Neural cell (in vitro differentiated cells): Measurements from ENCODE around the gene TSPAN8. TPM values are rescaled to one million over a fixed set of nuclear protein-coding genes. Genes with fewer than 3 reads are reported as not detected.

Source experiments
- H2AFZ ChIP-seq: fragments of 200-600, 300-800 bp; sonication (generic), shearing (Covaris generic); 2 replicates; pipeline ENCODE4 v1.6.0; 2014; ENCODE audit warnings: low read depth, mild to moderate bottlenecking, antibody characterized with exemption, low read length, moderate library complexity
- H3F3A ChIP-seq: fragments of 200-600 bp; shearing (Covaris generic); 2 replicates; pipeline ENCODE4 v1.6.1; 2016; ENCODE audit warnings: mild to moderate bottlenecking, moderate library complexity, mixed read lengths, antibody characterized with exemption, low read length; ENCODE audit not compliant: insufficient read depth, poor library complexity, severe bottlenecking
- H3K27ac ChIP-seq: fragments of 200-600, 300-800 bp; sonication (generic), shearing (Covaris generic); 2 replicates; pipeline ENCODE4 v1.5.1; 2014; ENCODE audit warnings: mild to moderate bottlenecking, low read length, moderate library complexity
- H3K27me3 ChIP-seq: fragments of 300-800, 200-600 bp; sonication (generic), shearing (Covaris generic); 2 replicates; pipeline ENCODE4 v1.6.0; 2014; ENCODE audit warnings: mild to moderate bottlenecking, low read depth, low read length, moderate library complexity; ENCODE audit not compliant: insufficient read depth
- H3K36me3 ChIP-seq: fragments of 300-800, 200-600 bp; sonication (generic), shearing (Covaris generic); 2 replicates; pipeline ENCODE4 v1.5.1; 2014; ENCODE audit warnings: mild to moderate bottlenecking, antibody characterized with exemption, low read length, moderate library complexity; ENCODE audit not compliant: insufficient read depth
- H3K4me2 ChIP-seq: fragments of 300-800, 200-600 bp; sonication (generic), shearing (Covaris generic); 2 replicates; pipeline ENCODE4 v1.6.0; 2014; ENCODE audit warnings: mild to moderate bottlenecking, low read length
- H3K4me3 ChIP-seq: fragments of 300-800, 200-600 bp; sonication (generic), shearing (Covaris generic); 2 replicates; pipeline ENCODE4 v1.5.1; 2014; ENCODE audit warnings: mild to moderate bottlenecking, low read length, moderate library complexity
- H3K79me2 ChIP-seq: fragments of 200-600 bp; shearing (Covaris generic); replicated peaks from 2 replicates; pipeline ENCODE4 v1.6.0; 2014; ENCODE audit warnings: mild to moderate bottlenecking, low read length, moderate library complexity; ENCODE audit not compliant: insufficient read depth
- H3K9ac ChIP-seq: fragments of 300-800, 200-600 bp; sonication (generic), shearing (Covaris generic); 2 replicates; pipeline ENCODE4 v1.6.1; 2016; ENCODE audit warnings: mild to moderate bottlenecking, low read length, mixed read lengths
- H3K9me2 ChIP-seq: fragments of 200-600 bp; shearing (Covaris generic); 2 replicates; pipeline ENCODE4 v1.6.1; 2016; ENCODE audit warnings: mild to moderate bottlenecking, low read length, mixed read lengths; ENCODE audit not compliant: insufficient read depth
- H3K9me3 ChIP-seq: fragments of 200-600, 300-800 bp; sonication (generic), shearing (Covaris generic); 2 replicates; pipeline ENCODE4 v1.6.1; 2016; ENCODE audit warnings: mild to moderate bottlenecking, mixed run types, low read length, moderate library complexity, mixed read lengths
- H4K20me1 ChIP-seq: fragments of 200-600 bp; shearing (Covaris generic); 2 replicates; pipeline ENCODE4 v1.6.1; 2016; ENCODE audit warnings: mild to moderate bottlenecking, mixed run types; ENCODE audit not compliant: insufficient read depth
- CTCF ChIP-seq: fragments of 450-650 bp; IDR thresholded peaks from 2 replicates; pipeline ENCODE4 v1.5.1; 2014; ENCODE audit warnings: antibody characterized with exemption, mild to moderate bottlenecking, moderate library complexity; ENCODE audit not compliant: poor library complexity, severe bottlenecking
- EP300 ChIP-seq: fragments of 450-650 bp; conservative IDR thresholded peaks from 2 replicates; pipeline ENCODE4 v1.6.1; 2014; ENCODE audit warnings: antibody characterized with exemption, mild to moderate bottlenecking, moderate library complexity; ENCODE audit not compliant: poor library complexity, severe bottlenecking
- EZH2 ChIP-seq: fragments of 200-600, 300-800 bp; shearing (Covaris generic), sonication (generic); IDR thresholded peaks from 2 replicates; pipeline ENCODE4 v1.6.1; 2014; ENCODE audit warnings: antibody characterized with exemption, low read length, borderline replicate concordance, mild to moderate bottlenecking; ENCODE audit not compliant: insufficient read depth, poor library complexity, severe bottlenecking
- MXI1 ChIP-seq: fragments of 450-650 bp; conservative IDR thresholded peaks from 2 replicates; pipeline ENCODE4 v1.6.1; 2014; ENCODE audit warnings: antibody characterized with exemption, mild to moderate bottlenecking; ENCODE audit not compliant: poor library complexity, severe bottlenecking
- POLR2AphosphoS5 ChIP-seq: IDR thresholded peaks from 2 replicates; pipeline ENCODE4 v1.6.1; 2012
- RAD21 ChIP-seq: fragments of 450-650 bp; conservative IDR thresholded peaks from 2 replicates; pipeline ENCODE4 v1.6.1; 2014; ENCODE audit warnings: antibody characterized with exemption, mild to moderate bottlenecking, moderate library complexity
- SMC3 ChIP-seq: fragments of 450-650 bp; conservative IDR thresholded peaks from 2 replicates; pipeline ENCODE4 v1.6.1; 2014; ENCODE audit warnings: antibody characterized with exemption, mild to moderate bottlenecking, moderate library complexity; ENCODE audit not compliant: poor library complexity
- TAF1 ChIP-seq: IDR thresholded peaks from 2 replicates; pipeline ENCODE4 v1.6.1; 2012; ENCODE audit warnings: low read depth
- polyA plus RNA-seq: library from polyadenylated mRNA; depleted of rRNA; stranded (reverse); fragments of >200 nt; gene quantifications from 2 replicates; pipeline ENCODE4 v1.2.3, GENCODE V29; 2014
- TF ChIP-seq, protein P1 (sequence below): IDR thresholded peaks from 2 replicates; pipeline ENCODE4 v1.6.1; 2012; ENCODE audit warnings: borderline replicate concordance

The TSPAN8 gene
- polyA plus RNA-seq, 1 donor from 2014 or later: not detected

DNA sequence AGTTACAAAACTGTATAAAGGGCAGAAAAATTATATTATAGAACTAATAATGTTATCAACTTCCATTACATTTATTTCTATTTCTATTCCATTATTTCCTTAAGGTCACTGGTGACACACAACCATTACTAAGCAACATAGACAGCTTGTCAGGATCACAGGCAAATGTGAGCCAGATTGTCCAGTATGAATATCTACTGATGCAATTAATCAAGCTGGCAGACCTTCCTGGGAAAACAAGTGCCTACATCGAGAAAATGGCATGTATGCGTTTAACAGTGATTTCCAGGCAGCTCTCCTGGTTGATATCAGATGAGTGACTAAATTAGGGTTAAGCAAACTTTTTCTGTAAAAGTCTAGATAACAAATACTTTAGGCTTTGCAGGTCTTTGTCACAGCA lies 36.9 kb upstream of the TSPAN8 start:
- TF ChIP-seq CTCF (no peak), MXI1 (no peak)
- Histone ChIP-seq H3K4me3 (no peak overlapping the region), H3K27ac (no peak overlapping the region), H3K36me3 (no peaks in the 10 kb centered on the region), H3K9me3 (no peaks in the 10 kb centered on the region), H3K79me2 (no peaks in the 10 kb centered on the region), H4K20me1 (no peaks in the 10 kb centered on the region), H3K9ac (no peak overlapping the region), H3K27me3 (no peaks in the 10 kb centered on the region), H3F3A (no peaks in the 10 kb centered on the region), H3K4me2 (no peak overlapping the region), H3K9me2 (no peaks in the 10 kb centered on the region), H2AFZ (no peak overlapping the region)

GRCh38 chr12:71193041-71193440 lies 35.2 kb upstream of the TSPAN8 start:
- Histone ChIP-seq H3K4me2 (no peak overlapping the region), H4K20me1 (no peaks in the 10 kb centered on the region), H3K36me3 (no peaks in the 10 kb centered on the region), H2AFZ (no peak overlapping the region), H3K79me2 (no peaks in the 10 kb centered on the region), H3K27me3 (no peaks in the 10 kb centered on the region), H3K4me3 (no peak overlapping the region), H3F3A (no peaks in the 10 kb centered on the region), H3K27ac (no peak overlapping the region), H3K9me2 (no peaks in the 10 kb centered on the region), H3K9ac (no peak overlapping the region), H3K9me3 (no peaks in the 10 kb centered on the region)
- TF ChIP-seq CTCF (no peak), POLR2AphosphoS5 (no peak), TAF1 (no peak), SMC3 (no peak), RAD21 (no peak), MXI1 (no peak), EP300 (no peak), EZH2 (no peak)
- TF ChIP-seq, protein P1, sequence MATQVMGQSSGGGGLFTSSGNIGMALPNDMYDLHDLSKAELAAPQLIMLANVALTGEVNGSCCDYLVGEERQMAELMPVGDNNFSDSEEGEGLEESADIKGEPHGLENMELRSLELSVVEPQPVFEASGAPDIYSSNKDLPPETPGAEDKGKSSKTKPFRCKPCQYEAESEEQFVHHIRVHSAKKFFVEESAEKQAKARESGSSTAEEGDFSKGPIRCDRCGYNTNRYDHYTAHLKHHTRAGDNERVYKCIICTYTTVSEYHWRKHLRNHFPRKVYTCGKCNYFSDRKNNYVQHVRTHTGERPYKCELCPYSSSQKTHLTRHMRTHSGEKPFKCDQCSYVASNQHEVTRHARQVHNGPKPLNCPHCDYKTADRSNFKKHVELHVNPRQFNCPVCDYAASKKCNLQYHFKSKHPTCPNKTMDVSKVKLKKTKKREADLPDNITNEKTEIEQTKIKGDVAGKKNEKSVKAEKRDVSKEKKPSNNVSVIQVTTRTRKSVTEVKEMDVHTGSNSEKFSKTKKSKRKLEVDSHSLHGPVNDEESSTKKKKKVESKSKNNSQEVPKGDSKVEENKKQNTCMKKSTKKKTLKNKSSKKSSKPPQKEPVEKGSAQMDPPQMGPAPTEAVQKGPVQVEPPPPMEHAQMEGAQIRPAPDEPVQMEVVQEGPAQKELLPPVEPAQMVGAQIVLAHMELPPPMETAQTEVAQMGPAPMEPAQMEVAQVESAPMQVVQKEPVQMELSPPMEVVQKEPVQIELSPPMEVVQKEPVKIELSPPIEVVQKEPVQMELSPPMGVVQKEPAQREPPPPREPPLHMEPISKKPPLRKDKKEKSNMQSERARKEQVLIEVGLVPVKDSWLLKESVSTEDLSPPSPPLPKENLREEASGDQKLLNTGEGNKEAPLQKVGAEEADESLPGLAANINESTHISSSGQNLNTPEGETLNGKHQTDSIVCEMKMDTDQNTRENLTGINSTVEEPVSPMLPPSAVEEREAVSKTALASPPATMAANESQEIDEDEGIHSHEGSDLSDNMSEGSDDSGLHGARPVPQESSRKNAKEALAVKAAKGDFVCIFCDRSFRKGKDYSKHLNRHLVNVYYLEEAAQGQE: no peak
